Thyroid gland (tissue), 4 donors: Measurements from ENCODE around the gene NR2C2. TPM values are rescaled to one million over a fixed set of nuclear protein-coding genes. Genes with fewer than 3 reads are reported as not detected.

Source experiments
- DNase-seq, 2 donors: peaks; one replicate each; pipeline ENCODE4 v3.0.0-alpha.2; 2019
- H3K27ac ChIP-seq, 3 donors: fragments of 200-600 bp; sonication (generic); 1 replicate in 2 of 3; 2 replicates in 1 of 3; pipeline ENCODE4 v1.5.1; 2016 to 2019; ENCODE audit warnings: mild to moderate bottlenecking in 1 of 3, moderate library complexity in 1 of 3
- H3K27me3 ChIP-seq: fragments of 200-600 bp; sonication (generic); one replicate; pipeline ENCODE4 v1.5.1; 2019
- H3K36me3 ChIP-seq, 2 donors: fragments of 200-600 bp; sonication (generic); one replicate each; pipeline ENCODE4 v1.5.1; 2016 to 2019
- H3K4me1 ChIP-seq, 2 donors: fragments of 200-600 bp; sonication (generic); one replicate each; pipeline ENCODE4 v1.5.1; 2017 to 2019
- H3K4me3 ChIP-seq, 3 donors: fragments of 200-600 bp; sonication (generic); replicated peaks in 1 of 3; 1 replicate in 2 of 3; 2 replicates in 1 of 3; pipeline ENCODE4 v1.5.1; 2016; ENCODE audit warnings: mild to moderate bottlenecking in 1 of 3
- H3K9me3 ChIP-seq: fragments of 200-600 bp; sonication (generic); one replicate; pipeline ENCODE4 v1.5.1; 2017
- CTCF ChIP-seq, 6 experiments: fragments of 200-600 bp in 3 of 6; fragments of 450-650 bp in 3 of 6; sonication (generic) in 3 of 6; IDR thresholded peaks; one replicate each; pipeline ENCODE4 v1.5.1; 2016 to 2019; ENCODE audit warnings: antibody characterized with exemption in 6 of 6, mild to moderate bottlenecking in 2 of 6, inconsistent platforms in 1 of 6, moderate library complexity in 1 of 6
- POLR2A ChIP-seq, 2 donors: fragments of 450-650 bp; IDR thresholded peaks; one replicate each; pipeline ENCODE4 v1.6.1; 2017; ENCODE audit warnings: antibody characterized with exemption in 2 of 2, mild to moderate bottlenecking in 2 of 2, moderate library complexity in 1 of 2
- WGBS, 2 donors: methylation state at CpG; one replicate each; pipeline ENCODE4 v1.1.5; 2017; 5-methylcytosine and 5-hydroxymethylcytosine counted together
- intact Hi-C: fragments of 100-400 bp; cut with DNase I; formaldehyde crosslinking; loops from one replicate; pipeline ENCODE4 v1.15.1; 2023
- total RNA-seq, 4 donors: library from RNA; depleted of rRNA; stranded (reverse); fragments of >200 nt; gene quantifications; one replicate each; pipeline ENCODE4 v1.2.3, GENCODE V29; 2016

NR2C2 gene
- total RNA-seq, 4 donors from 2014 or later: 55.1 to 97.8 (median 60.0) TPM

DNA sequence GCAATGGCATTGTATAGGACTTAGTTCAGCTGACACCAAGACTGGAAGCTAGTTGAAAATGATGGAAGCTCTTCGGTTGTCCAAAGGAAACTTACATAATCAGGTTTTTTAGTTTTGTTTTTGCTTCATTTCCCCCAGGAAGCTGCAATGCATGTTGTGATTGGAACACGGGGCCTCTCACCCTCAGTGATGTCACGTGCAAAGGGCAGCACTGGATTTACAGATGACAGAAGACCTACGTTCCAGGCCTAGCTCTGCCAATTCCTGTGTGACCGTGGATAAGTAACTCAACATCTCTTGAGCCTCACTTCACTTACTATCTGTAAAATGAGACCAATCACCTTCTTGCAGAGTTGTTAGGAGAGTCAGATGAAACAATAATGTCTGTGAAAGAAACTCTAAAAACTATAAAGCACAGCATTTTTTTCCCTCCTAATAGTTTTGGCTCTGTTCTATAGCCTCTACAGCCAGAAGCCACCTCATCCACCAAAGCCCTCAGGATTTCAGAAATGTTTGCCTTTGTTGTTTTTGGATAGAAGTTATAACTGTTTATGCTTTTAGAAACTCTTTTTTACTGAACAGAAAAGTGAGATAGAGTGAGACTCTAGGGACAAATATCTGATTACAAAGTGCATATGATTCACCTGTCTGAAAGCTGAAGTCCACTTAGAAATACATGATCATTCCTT lies 146.9 kb downstream of the NR2C2 start:
- DNase-seq: no peak
- intact Hi-C loops: no loop called here
- H3K27me3 ChIP-seq: no peaks in the 10 kb centered on the region
- H3K4me1 ChIP-seq: peaks cover 27 to 31% of the 10 kb centered on the region in 2 donors
- no peak for TF ChIP-seq CTCF (IDR thresholded peaks at IDR 0.05)
- no peak for TF ChIP-seq POLR2A (IDR thresholded peaks at IDR 0.05)
- 65 to 85% methylated on average over 5 of the region's 5 CpGs for WGBS, 2 donors
- no peak overlapping the region for H3K4me3 ChIP-seq
- H3K36me3 ChIP-seq: peaks cover 14 to 18% of the 10 kb centered on the region in 2 donors
- no peaks in the 10 kb centered on the region for H3K9me3 ChIP-seq
- peak overlapping the region in 2 of 3 donors; percentile 71 to 84 for H3K27ac ChIP-seq

DNA sequence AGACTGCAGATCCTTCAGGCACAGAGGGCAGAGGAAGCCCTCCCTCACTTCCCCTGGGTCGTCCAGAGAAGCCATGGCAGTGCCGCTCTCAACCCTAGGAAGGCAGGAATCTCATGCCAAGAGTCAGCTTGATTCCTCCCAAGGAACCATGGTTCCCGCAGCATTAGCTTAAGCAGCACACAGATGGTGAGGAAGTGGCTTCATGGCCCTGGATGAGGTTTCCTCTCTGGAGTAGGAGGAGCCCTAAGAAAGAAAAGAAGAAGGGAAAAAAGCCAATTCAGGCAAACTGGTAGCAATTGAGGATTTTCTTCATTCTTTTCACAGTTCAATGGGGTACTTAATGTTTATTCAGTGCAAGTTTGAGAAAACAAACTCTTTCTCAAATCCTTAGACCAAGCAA lies 148.7 kb downstream of the NR2C2 start:
- no peaks in the 10 kb centered on the region for H3K9me3 ChIP-seq
- H3K36me3 ChIP-seq: peaks cover 7 to 10% of the 10 kb centered on the region in 2 donors
- intact Hi-C loops: no loop called here
- H3K4me1 ChIP-seq: peaks cover 27 to 36% of the 10 kb centered on the region in 2 donors
- TF ChIP-seq CTCF (IDR thresholded peaks at IDR 0.05) (no peak), POLR2A (IDR thresholded peaks at IDR 0.05) (no peak)
- no peak overlapping the region for H3K4me3 ChIP-seq
- H3K27ac ChIP-seq: peak overlapping the region; percentile 71 to 84 (median 72)
- whole genome bisulfite sequencing, 2 donors: 30 to 59% methylated on average over 3 of the region's 3 CpGs
- H3K27me3 ChIP-seq: no peaks in the 10 kb centered on the region
- DNase-seq: peak; percentile 33 to 34

GRCh38 chr3:15097891-15098290 lies 150.5 kb downstream of the NR2C2 start:
- intact Hi-C loops: no loop called here
- H3K36me3 ChIP-seq: peaks cover 7 to 10% of the 10 kb centered on the region in 2 donors
- H3K27ac ChIP-seq: peak overlapping the region in 2 of 3 donors; percentile 71 to 84
- WGBS, 2 donors: 53 to 61% methylated on average over 6 of the region's 6 CpGs
- H3K4me1 ChIP-seq: peaks cover 27 to 40% of the 10 kb centered on the region in 2 donors
- H3K27me3 ChIP-seq: no peaks in the 10 kb centered on the region
- no peak for DNase-seq
- peak overlapping the region in 1 of 3 donors; percentile 79 for H3K4me3 ChIP-seq
- H3K9me3 ChIP-seq: no peaks in the 10 kb centered on the region
- TF ChIP-seq CTCF (IDR thresholded peaks at IDR 0.05) (no peak), POLR2A (IDR thresholded peaks at IDR 0.05) (no peak)

Other genes with a start within 250 kb of the NR2C2 start
- 10 to 100 TPM; 13.0 to 29.3 (median 17.4) TPM for gene FGD5, start 128.6 kb upstream of the NR2C2 start, total RNA-seq
- 10 to 100 TPM; 63.3 to 91.6 (median 79.8) TPM for gene MRPS25, start 117.7 kb downstream of the NR2C2 start, total RNA-seq
- gene RBSN, start 151.6 kb downstream of the NR2C2 start, total RNA-seq: 10 to 100 TPM; 45.0 to 56.1 (median 52.0) TPM